T-cell (primary cell): ENCODE results near the gene ADAM10. TPM values are rescaled to one million over a fixed set of nuclear protein-coding genes. Genes with fewer than 3 reads are reported as not detected.
A peak's percentile ranks its signal among the peaks of the same experiment; 100 is the strongest.

ENCODE experiments used
- ATAC-seq, 4 experiments: fragments of 200-7000 bp in 3 of 4; fragments of 150-1000 bp in 1 of 4; cut with Tn5 transposase; replicated peaks in 1 of 4; 1 replicate in 3 of 4; 2 replicates in 1 of 4; pipeline ENCODE4 v1.10.0; 2021; ENCODE audit warnings: moderate library complexity in 3 of 4, mild to moderate bottlenecking in 2 of 4, moderate number of reproducible peaks in 1 of 4
- CTCF ChIA-PET, 2 donors: fragments of 300-600 bp; sonication (Branson Sonifier 250); formaldehyde crosslinking; loops; one replicate each; lab custom pipeline; 2022; ENCODE audit warnings: antibody characterized with exemption in 2 of 2; lab: Charles Lee
- POLR2A ChIA-PET, 2 donors: fragments of 300-600 bp; sonication (Branson Sonifier 250); formaldehyde crosslinking; loops; one replicate each; lab custom pipeline; 2022; ENCODE audit warnings: antibody characterized with exemption in 2 of 2; lab: Charles Lee
- DNase-seq, 35 experiments: peaks; one replicate each; pipeline versions ENCODE4 v3.0.0 to v3.0.0-alpha.2; 2013 to 2023
- H3K27ac ChIP-seq: one replicate; pipeline ENCODE4 v1.5.1; 2013; ENCODE audit warnings: low read length
- H3K27me3 ChIP-seq, 2 experiments: replicated peaks in 1 of 2; 1 replicate in 1 of 2; 2 replicates in 1 of 2; pipeline versions ENCODE4 v1.6.1 to v1.7.0; 2013; ENCODE audit warnings: low read length in 1 of 2, mixed read lengths in 1 of 2; ENCODE audit not compliant: control insufficient read depth in 2 of 2, insufficient read depth in 2 of 2; ENCODE audit errors: extremely low read depth in 1 of 2
- H3K36me3 ChIP-seq, 2 donors: 1 replicate in 1 of 2; 2 replicates in 1 of 2; pipeline versions ENCODE4 v1.6.1 to v1.7.0; 2013; ENCODE audit warnings: low read length in 1 of 2; ENCODE audit not compliant: control insufficient read depth in 2 of 2, insufficient read depth in 1 of 2; ENCODE audit errors: extremely low read depth in 1 of 2
- H3K4me1 ChIP-seq, 2 experiments: 1 replicate in 1 of 2; 2 replicates in 1 of 2; pipeline versions ENCODE4 v1.6.1 to v1.7.0; 2013; ENCODE audit warnings: low read length in 2 of 2, mixed read lengths in 1 of 2; ENCODE audit not compliant: insufficient read depth in 2 of 2, control insufficient read depth in 1 of 2; ENCODE audit errors: extremely low read depth in 1 of 2
- H3K4me3 ChIP-seq, 2 donors: 1 replicate in 1 of 2; 2 replicates in 1 of 2; pipeline versions ENCODE4 v1.5.1 to v1.7.0; 2013; ENCODE audit warnings: mild to moderate bottlenecking in 2 of 2, low read length in 1 of 2, moderate library complexity in 1 of 2; ENCODE audit not compliant: control insufficient read depth in 1 of 2; ENCODE audit errors: extremely low read depth in 1 of 2
- H3K9me3 ChIP-seq: 2 replicates; pipeline ENCODE4 v1.7.0; 2013
- H3K27ac Mint-ChIP-seq, 2 donors: one replicate each; pipeline ENCODE4 v1.8.0; 2020 to 2021; ENCODE audit warnings: mild to moderate bottlenecking in 2 of 2, mixed read lengths in 2 of 2
- H3K27me3 Mint-ChIP-seq, 2 donors: one replicate each; pipeline ENCODE4 v1.8.0; 2021 to 2022; ENCODE audit warnings: mixed read lengths in 2 of 2
- H3K36me3 Mint-ChIP-seq: one replicate; pipeline ENCODE4 v1.8.0; 2021; ENCODE audit warnings: mixed read lengths
- H3K4me1 Mint-ChIP-seq, 3 donors: one replicate each; pipeline ENCODE4 v1.8.0; 2020 to 2022; ENCODE audit warnings: mixed read lengths in 3 of 3, mild to moderate bottlenecking in 1 of 3
- H3K4me3 Mint-ChIP-seq, 3 donors: one replicate each; pipeline ENCODE4 v1.8.0; 2020 to 2022; ENCODE audit warnings: mild to moderate bottlenecking in 3 of 3, mixed read lengths in 3 of 3, moderate library complexity in 3 of 3
- H3K9me3 Mint-ChIP-seq, 3 donors: one replicate each; pipeline ENCODE4 v1.8.0; 2020 to 2022; ENCODE audit warnings: mixed read lengths in 3 of 3
- WGBS: methylation state at CpG from one replicate; pipeline ENCODE4 v1.1.5; 2013; ENCODE audit warnings: missing lambda C conversion rate; ENCODE audit not compliant: insufficient coverage; 5-methylcytosine and 5-hydroxymethylcytosine counted together
- total RNA-seq, 35 experiments: library from RNA in 6 of 35; stranded (reverse) in 6 of 35; fragments of 120-200 nt in 1 of 35; gene quantifications; one replicate each; pipeline versions ENCODE4 v1.2.1 to v1.2.4 and lab custom pipeline; 2013 to 2026

ADAM10 gene
- total RNA-seq, 5 donors from 2014 or later (not counting 1 experiment from before 2014, with no cell fraction given): 99.5 to 146 (median 113) TPM

DNA sequence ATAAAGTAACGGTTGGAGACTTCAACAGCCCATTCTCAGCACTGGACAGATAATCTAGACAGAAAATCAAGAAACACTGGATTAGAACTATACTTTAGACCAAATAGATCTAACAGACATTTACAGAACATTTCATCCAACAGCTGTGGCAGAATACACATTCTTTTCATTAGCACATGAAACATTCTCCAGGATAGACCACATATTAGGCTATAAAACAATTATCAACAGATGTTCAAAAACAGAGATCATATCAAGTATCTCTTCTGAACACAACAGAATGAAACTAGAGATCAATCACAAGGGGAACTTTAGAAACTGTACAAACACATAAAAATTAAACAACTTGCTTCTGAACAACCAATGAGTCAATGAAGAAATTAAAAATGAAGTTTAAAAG is 133.3 kb downstream of the ADAM10 start:
- POLR2A ChIA-PET: no interaction called here
- CTCF ChIA-PET: interaction anchor here in 1 of 2 donors (0.6 kb wide), 1 partner anchor 287 kb away, joined by 5 read pairs; no protein-coding TSS in a partner anchor
- 100% methylated on average over 1 of the region's 1 CpG for WGBS

DNA sequence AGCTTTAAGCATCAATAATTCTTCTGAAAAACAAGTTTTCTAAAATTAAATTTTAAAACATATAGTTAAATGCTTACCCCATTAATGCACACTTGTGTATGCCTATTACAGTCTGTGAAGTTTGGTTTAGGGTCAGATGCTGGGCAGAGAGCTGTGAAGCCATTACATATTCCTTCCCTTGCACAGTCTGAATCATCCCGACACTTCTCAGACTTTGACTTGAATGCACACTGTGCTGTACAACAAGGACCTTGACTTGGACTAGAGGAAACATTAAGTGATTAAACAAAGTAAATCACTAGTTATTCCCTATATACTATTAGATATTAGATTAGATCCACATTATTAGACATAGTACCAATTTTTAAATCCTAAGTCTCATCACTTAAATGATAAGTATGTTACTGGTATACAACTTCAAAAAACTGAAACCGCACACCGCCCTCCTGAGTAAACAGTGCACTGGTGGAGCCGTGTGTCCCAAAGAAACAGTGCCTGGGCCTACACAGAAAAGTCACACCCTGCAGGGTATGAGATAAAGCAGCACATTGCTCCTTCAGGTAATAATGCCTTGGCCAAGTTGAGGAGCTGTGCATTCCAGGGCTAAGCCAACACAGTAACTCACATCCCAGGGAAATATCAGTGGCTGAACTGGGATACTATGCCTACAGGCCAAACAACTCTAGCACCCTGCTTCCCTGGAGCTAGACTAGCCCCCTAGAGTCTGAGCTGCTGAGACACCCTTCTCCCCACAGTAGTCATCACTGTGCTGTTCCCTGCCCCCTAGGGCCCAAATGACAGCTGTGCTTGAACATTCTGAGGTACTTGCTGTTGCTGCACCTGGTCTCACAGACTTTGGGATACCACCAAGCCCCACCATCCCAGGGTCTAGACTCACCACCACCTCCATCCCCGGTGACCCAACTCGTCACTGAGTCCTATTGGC is 137.5 kb downstream of the ADAM10 start:
- Mint-ChIP-seq H3K4me3 (no peak overlapping the region), H3K4me1 (peaks cover 31 to 57% (median 49%) of the 10 kb centered on the region in 3 donors), H3K27me3 (no peaks in the 10 kb centered on the region), H3K36me3 (peaks cover 83% of the 10 kb centered on the region), H3K27ac (peak overlapping the region in 1 of 2 donors; percentile 28), H3K9me3 (peaks cover 11 to 26% (median 14%) of the 10 kb centered on the region in 3 donors)
- Histone ChIP-seq H3K4me1 (peaks cover 0 to 9% of the 10 kb centered on the region in 2 experiments), H3K4me3 (no peak overlapping the region), H3K36me3 (peaks cover 4 to 37% of the 10 kb centered on the region in 2 donors), H3K27ac (no peak overlapping the region), H3K9me3 (no peaks in the 10 kb centered on the region), H3K27me3 (no peaks in the 10 kb centered on the region)
- 95% methylated on average over 4 of the region's 6 CpGs for WGBS
- ATAC-seq (no peak), DNase-seq (no peak)
- CTCF ChIA-PET: no interaction called here
- POLR2A ChIA-PET: no interaction called here

More for the DNA sequence above, 133.3 kb downstream of the ADAM10 start:
- H3K27ac ChIP-seq: no peak overlapping the region
- Mint-ChIP-seq H3K9me3 (peaks cover 14 to 37% (median 21%) of the 10 kb centered on the region in 3 donors), H3K36me3 (peaks cover 75% of the 10 kb centered on the region), H3K27ac (no peak overlapping the region), H3K27me3 (no peaks in the 10 kb centered on the region), H3K4me1 (peaks cover 26 to 49% (median 31%) of the 10 kb centered on the region in 3 donors), H3K4me3 (no peak overlapping the region)
- H3K36me3 ChIP-seq: peaks cover 4 to 23% of the 10 kb centered on the region in 2 donors
- DNase-seq (no peak), ATAC-seq (no peak)
- H3K4me3 ChIP-seq: no peak overlapping the region
- peaks cover 2% of the 10 kb centered on the region for H3K9me3 ChIP-seq
- H3K4me1 ChIP-seq: peaks cover under 1 to 9% of the 10 kb centered on the region in 2 experiments
- no peaks in the 10 kb centered on the region for H3K27me3 ChIP-seq

DNA sequence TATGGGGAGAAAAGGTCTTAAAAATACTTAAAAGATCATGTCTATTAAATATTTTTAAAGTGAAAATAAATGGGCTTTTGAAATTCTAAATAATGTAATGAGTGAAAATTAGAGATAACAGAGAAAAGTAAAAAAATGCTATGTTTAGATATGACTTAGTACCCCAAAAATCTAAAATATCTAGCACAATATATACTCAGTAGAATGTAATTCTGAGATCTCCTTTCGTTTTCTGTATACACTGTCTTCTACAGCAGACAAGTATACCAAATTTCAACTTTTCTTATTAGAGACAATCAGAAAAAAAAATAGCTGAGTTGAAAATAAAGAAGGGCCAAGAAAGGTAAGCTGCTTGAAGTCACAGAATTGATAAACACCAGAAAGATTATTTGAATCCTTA is 140.8 kb downstream of the ADAM10 start:
- CTCF ChIA-PET: interaction anchor here in 1 of 2 donors (0.6 kb wide), 1 partner anchor 367 kb away, joined by 4 read pairs; no protein-coding TSS in a partner anchor
- WGBS: no CpG with 5 or more reads among the region's 1 CpG
- Histone ChIP-seq H3K27me3 (no peaks in the 10 kb centered on the region), H3K9me3 (no peaks in the 10 kb centered on the region), H3K4me3 (no peak overlapping the region), H3K27ac (no peak overlapping the region), H3K36me3 (peaks cover 4 to 33% of the 10 kb centered on the region in 2 donors), H3K4me1 (peaks cover 0 to 12% of the 10 kb centered on the region in 2 experiments)
- no peak for DNase-seq
- ATAC-seq: no peak
- Mint-ChIP-seq H3K9me3 (peaks cover 0 to 2% (median 0%) of the 10 kb centered on the region in 3 donors), H3K27ac (peak overlapping the region; percentile 77 to 79), H3K4me1 (peaks cover 27 to 41% (median 33%) of the 10 kb centered on the region in 3 donors), H3K4me3 (no peak overlapping the region), H3K27me3 (no peaks in the 10 kb centered on the region), H3K36me3 (peaks cover 78% of the 10 kb centered on the region)
- POLR2A ChIA-PET: interaction anchor here in 1 of 2 donors (0.6 kb wide), 1 partner anchor 13 kb away, joined by 3 read pairs; no protein-coding TSS in a partner anchor

DNA sequence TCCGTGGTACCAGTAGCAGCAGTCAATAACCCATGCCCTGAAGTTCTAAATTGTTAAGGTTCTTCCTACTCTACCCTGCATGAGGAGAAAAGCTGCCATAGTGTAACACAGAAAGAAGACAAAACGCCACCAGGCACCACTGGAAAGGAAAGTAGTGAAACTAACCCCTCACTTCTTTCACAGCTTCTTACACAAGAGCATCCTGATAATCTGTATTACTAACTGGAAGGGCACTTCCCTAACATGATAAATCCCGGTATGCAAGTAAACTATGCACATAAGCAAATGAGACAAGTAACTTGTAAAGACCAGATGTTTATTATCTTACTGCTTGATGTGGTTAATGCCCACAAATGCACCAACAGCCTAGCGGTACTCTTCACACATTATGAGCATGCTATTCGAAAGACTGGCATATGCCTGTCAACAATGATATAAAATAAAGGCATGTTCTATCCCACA is 141.3 kb downstream of the ADAM10 start:
- CTCF ChIA-PET: no interaction called here
- peak in 7 of 35 experiments; percentile 6 to 48 (median 11) for DNase-seq
- Histone ChIP-seq H3K36me3 (peaks cover 2 to 32% of the 10 kb centered on the region in 2 donors), H3K9me3 (no peaks in the 10 kb centered on the region), H3K4me1 (peaks cover 0 to 12% of the 10 kb centered on the region in 2 experiments), H3K4me3 (no peak overlapping the region), H3K27me3 (no peaks in the 10 kb centered on the region), H3K27ac (peak overlapping the region; percentile 46)
- peak in 3 of 4 experiments; percentile 47 to 65 (median 61) for ATAC-seq
- no peaks in the 10 kb centered on the region for H3K9me3 Mint-ChIP-seq
- peaks cover 77% of the 10 kb centered on the region for H3K36me3 Mint-ChIP-seq
- H3K27me3 Mint-ChIP-seq: no peaks in the 10 kb centered on the region
- POLR2A ChIA-PET: no interaction called here
- peak overlapping the region; percentile 77 to 79 for H3K27ac Mint-ChIP-seq
- 33% methylated on average over 1 of the region's 5 CpGs for WGBS
- peak overlapping the region in 2 of 3 donors; percentile 1 to 35 for H3K4me3 Mint-ChIP-seq
- peaks cover 27 to 38% (median 33%) of the 10 kb centered on the region in 3 donors for H3K4me1 Mint-ChIP-seq

DNA sequence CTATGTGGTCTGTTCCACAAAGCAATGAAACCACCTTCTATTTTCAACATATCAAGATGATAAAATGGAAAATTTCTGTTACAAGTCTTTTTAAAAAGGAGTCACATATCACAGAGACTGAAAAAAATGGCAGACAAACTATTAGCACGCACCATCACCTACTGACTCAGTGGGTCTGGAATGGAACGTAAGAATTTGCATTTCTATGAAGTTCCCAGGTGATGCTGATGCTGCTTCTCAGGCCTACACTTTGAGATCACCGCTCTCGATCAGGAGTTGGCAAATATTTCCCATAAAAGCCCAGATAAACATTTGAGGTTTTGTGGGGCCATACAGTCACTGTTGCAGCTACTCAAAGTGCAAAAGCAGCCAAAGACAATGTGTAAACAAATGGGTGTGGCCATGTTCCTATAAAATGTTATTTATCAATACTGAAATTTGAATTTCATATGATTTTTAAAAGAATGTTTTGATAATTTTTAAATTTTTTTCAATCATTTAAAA is 142.9 kb downstream of the ADAM10 start:
- no peaks in the 10 kb centered on the region for H3K27me3 Mint-ChIP-seq
- no peaks in the 10 kb centered on the region for H3K27me3 ChIP-seq
- no peak overlapping the region for H3K27ac Mint-ChIP-seq
- no peak overlapping the region for H3K4me3 ChIP-seq
- ATAC-seq (no peak), DNase-seq (no peak)
- H3K36me3 Mint-ChIP-seq: peaks cover 74% of the 10 kb centered on the region
- H3K4me1 ChIP-seq: peaks cover 0 to 3% of the 10 kb centered on the region in 2 experiments
- ChIA-PET POLR2A (no interaction called here), CTCF (no interaction called here)
- WGBS: no CpG with 5 or more reads among the region's 4 CpGs
- no peak overlapping the region for H3K4me3 Mint-ChIP-seq
- peaks cover 21 to 30% (median 24%) of the 10 kb centered on the region in 3 donors for H3K4me1 Mint-ChIP-seq
- H3K9me3 ChIP-seq: no peaks in the 10 kb centered on the region
- no peaks in the 10 kb centered on the region for H3K9me3 Mint-ChIP-seq
- peaks cover 0 to 21% of the 10 kb centered on the region in 2 donors for H3K36me3 ChIP-seq
- no peak overlapping the region for H3K27ac ChIP-seq

DNA sequence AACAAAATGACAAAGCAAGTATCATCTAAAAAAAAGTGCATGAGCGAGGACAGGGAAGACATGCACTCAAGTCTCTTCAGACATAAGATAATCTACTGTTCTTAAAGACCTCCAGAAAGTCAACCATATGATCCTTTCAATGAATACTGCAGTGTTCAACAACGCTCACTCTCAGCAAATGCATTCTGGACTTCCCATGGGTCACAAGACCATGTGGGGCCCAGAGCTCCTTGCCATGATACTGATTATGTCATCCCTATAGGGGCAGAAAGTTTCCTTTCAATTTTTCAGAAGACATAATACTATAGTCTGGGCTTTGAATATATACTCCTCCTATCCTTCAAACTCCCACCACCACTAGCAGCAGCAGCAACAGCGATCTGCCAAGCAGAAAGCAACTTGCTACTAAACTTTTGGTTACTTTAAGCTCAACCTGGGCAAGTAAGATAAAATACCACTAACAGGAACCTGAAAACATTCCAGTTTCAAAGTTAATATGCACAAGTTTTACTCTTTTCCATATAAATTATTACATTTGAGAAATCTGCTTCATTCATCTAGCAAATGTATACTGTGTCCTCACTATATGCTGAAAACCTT is 143.5 kb downstream of the ADAM10 start:
- 100% methylated on average over 2 of the region's 3 CpGs for WGBS
- no peak for ATAC-seq
- POLR2A ChIA-PET: no interaction called here
- DNase-seq: no peak
- CTCF ChIA-PET: no interaction called here
- Mint-ChIP-seq H3K9me3 (no peaks in the 10 kb centered on the region), H3K4me1 (peaks cover 21 to 29% (median 24%) of the 10 kb centered on the region in 3 donors), H3K27me3 (no peaks in the 10 kb centered on the region), H3K27ac (no peak overlapping the region), H3K36me3 (peaks cover 75% of the 10 kb centered on the region), H3K4me3 (no peak overlapping the region)
- H3K4me1 ChIP-seq: peaks cover 0 to 3% of the 10 kb centered on the region in 2 experiments
- H3K27ac ChIP-seq: no peak overlapping the region
- H3K9me3 ChIP-seq: no peaks in the 10 kb centered on the region
- no peaks in the 10 kb centered on the region for H3K27me3 ChIP-seq
- no peak overlapping the region for H3K4me3 ChIP-seq
- peaks cover 0 to 20% of the 10 kb centered on the region in 2 donors for H3K36me3 ChIP-seq
